K562 (cell line): ENCODE data around the gene ETV2. TPM values are rescaled to one million over a fixed set of nuclear protein-coding genes. Genes with fewer than 3 reads are reported as not detected.
"Not testable (repeated sequence)": the region's sequence is repeated elsewhere in the genome, so short reads cannot be mapped to it uniquely, and the experiment has no call there.

Experiments used
- ATAC-seq: fragments of 200-7000 bp; cut with Tn5 transposase; 3 replicates; pipeline ENCODE4 v1.9.1; 2020; ENCODE audit warnings: moderate library complexity
- BruUV-seq: library from RNA; stranded (reverse); fragments of 400-500 nt; replicated peaks from 2 replicates; lab custom pipeline; 2021; lab: Mats Ljungman, UMichigan
- CTCF ChIA-PET: fragments of 300-600 bp; formaldehyde crosslinking; extraction: SDS; loops from one replicate; lab custom pipeline; 2021; ENCODE audit warnings: low intra/inter-chr PET ratio; lab: Yijun Ruan, JAX
- POLR2A ChIA-PET: fragments of 300-600, 350-650 bp; sonication (Branson Sonifier 250); formaldehyde crosslinking; extraction: SDS; loops from one replicate; lab custom pipeline; 2021; ENCODE audit warnings: antibody characterized with exemption, inconsistent platforms; lab: Yijun Ruan, JAX
- DNase-seq, 4 experiments: peaks; one replicate each; pipeline versions ENCODE4 v3.0.0 to v3.0.0-alpha.2; 2011 to 2018; ENCODE audit warnings: low spot score in 3 of 4, mixed read lengths in 3 of 4; ENCODE audit errors: extremely low read depth in 1 of 4
- FAIRE-seq: peaks from 2 replicates; lab custom pipeline; 2011; peaks lifted over from hg19 to GRCh38; lab: Jason Lieb, UNC
- H2AFZ ChIP-seq: 2 replicates; pipeline ENCODE4 v1.6.0; 2011; ENCODE audit warnings: low read depth, low read length, control low read depth, inconsistent platforms
- H3K27ac ChIP-seq: fragments of 200-600 bp; 3 replicates; pipeline ENCODE4 v1.8.0; 2011; ENCODE audit warnings: low read depth, mild to moderate bottlenecking, control low read depth, inconsistent platforms, low read length, moderate library complexity, mixed read lengths; ENCODE audit errors: extremely low read depth
- H3K27me3 ChIP-seq, 2 experiments: fragments of 300-600 bp in 1 of 2; 2 replicates in 1 of 2; 3 replicates in 1 of 2; pipeline versions ENCODE4 v1.6.0 to v1.8.0; 2011; ENCODE audit warnings: inconsistent platforms in 2 of 2, low read length in 2 of 2, mild to moderate bottlenecking in 1 of 2, mixed read lengths in 1 of 2, moderate library complexity in 1 of 2; ENCODE audit not compliant: control insufficient read depth in 2 of 2, insufficient read depth in 2 of 2
- H3K36me3 ChIP-seq: fragments of 300-600 bp; 3 replicates; pipeline ENCODE4 v1.8.0; 2011; ENCODE audit warnings: mild to moderate bottlenecking, low read length, inconsistent platforms; ENCODE audit not compliant: control insufficient read depth, insufficient read depth
- H3K4me1 ChIP-seq, 2 experiments: fragments of 200-600 bp in 1 of 2; replicated peaks in 1 of 2; 2 replicates in 1 of 2; 3 replicates in 1 of 2; pipeline versions ENCODE4 v1.5.1 to v1.8.0; 2011; ENCODE audit warnings: inconsistent platforms in 2 of 2, low read length in 2 of 2, mild to moderate bottlenecking in 1 of 2, mixed read lengths in 1 of 2, moderate library complexity in 1 of 2; ENCODE audit not compliant: control insufficient read depth in 2 of 2, insufficient read depth in 2 of 2
- H3K4me2 ChIP-seq: 2 replicates; pipeline ENCODE4 v1.6.1; 2011; ENCODE audit warnings: low read length, control low read depth, inconsistent platforms, mixed read lengths; ENCODE audit not compliant: insufficient read depth
- H3K4me3 ChIP-seq: fragments of 200-600 bp; sonication (generic), shearing (Covaris generic); 2 replicates; pipeline ENCODE4 v1.5.1; 2016; ENCODE audit warnings: control low read depth, inconsistent platforms
- H3K79me2 ChIP-seq: fragments of 200-600 bp; 3 replicates; pipeline ENCODE4 v1.8.0; 2011; ENCODE audit warnings: low read length, inconsistent platforms; ENCODE audit not compliant: control insufficient read depth, insufficient read depth
- H3K9ac ChIP-seq, 2 experiments: 2 replicates each; pipeline versions ENCODE4 v1.6.0 to v1.6.1; 2011; ENCODE audit warnings: low read depth in 2 of 2, low read length in 2 of 2, control low read depth in 1 of 2, inconsistent platforms in 1 of 2, mild to moderate bottlenecking in 1 of 2, mixed read lengths in 1 of 2; ENCODE audit not compliant: insufficient read depth in 1 of 2
- H3K9me1 ChIP-seq: one replicate; pipeline ENCODE4 v1.6.0; 2011; ENCODE audit warnings: inconsistent platforms, mild to moderate bottlenecking, low read length, moderate library complexity; ENCODE audit not compliant: control insufficient read depth, insufficient read depth
- H3K9me3 ChIP-seq: replicated peaks from 2 replicates; pipeline ENCODE4 v1.5.1; 2011; ENCODE audit warnings: low read depth, low read length, inconsistent platforms; ENCODE audit not compliant: control insufficient read depth, insufficient read depth
- H4K20me1 ChIP-seq: replicated peaks from 2 replicates; pipeline ENCODE4 v1.6.1; 2011; ENCODE audit warnings: low read length, inconsistent platforms, mixed read lengths; ENCODE audit not compliant: control insufficient read depth, insufficient read depth
- CTBP1 ChIP-seq: fragments of 450-650 bp; IDR thresholded peaks from 2 replicates; pipeline ENCODE4 v1.6.1; 2016; ENCODE audit warnings: borderline replicate concordance
- GTF3C2 ChIP-seq: IDR thresholded peaks from 3 replicates; pipeline ENCODE4 v1.6.1; 2011; ENCODE audit warnings: borderline replicate concordance, mild to moderate bottlenecking, moderate library complexity; ENCODE audit not compliant: insufficient read length; ENCODE audit errors: extremely low read depth
- SAP30 ChIP-seq: fragments of 200-600 bp; sonication (generic); IDR thresholded peaks from 2 replicates; pipeline ENCODE4 v1.6.1; 2012; ENCODE audit warnings: borderline replicate concordance, low read depth, mild to moderate bottlenecking, moderate library complexity, low read length, control low read depth, inconsistent platforms; ENCODE audit not compliant: insufficient read depth, poor library complexity, severe bottlenecking
- ZNF121 ChIP-seq: sonication (generic); formaldehyde crosslinking; conservative IDR thresholded peaks from 2 replicates; pipeline ENCODE4 v1.8.0; 2022; ENCODE audit warnings: missing genetic modification reagents
- WGBS: fragments of 100-300 bp; shearing (Covaris generic); methylation state at CpG from one replicate; pipeline ENCODE4 v1.1.6; 2016; ENCODE audit warnings: low coverage, mixed read lengths; ENCODE audit not compliant: insufficient coverage; ENCODE audit errors: missing lambda C conversion rate; 5-methylcytosine and 5-hydroxymethylcytosine counted together
- in situ Hi-C: fragments of 300-500 bp; cut with MboI; formaldehyde crosslinking; loops from 4 replicates; pipeline ENCODE4 v1.15.0; 2018; ENCODE audit warnings: inconsistent platforms, mixed read lengths
- intact Hi-C: fragments of 100-400 bp; cut with micrococcal nuclease; formaldehyde crosslinking; loops from 2 replicates; pipeline ENCODE4 v1.14.2; 2022
- polyA plus RNA-seq, 8 experiments: library from polyadenylated mRNA; depleted of rRNA in 4 of 8; stranded (reverse) in 5 of 8; unstranded in 3 of 8; fragments of >200 nt; fragmentation: Nextera tagmentation in 2 of 8; fragmentation: Illumina TruSeq in 1 of 8; extraction: Ambion mirVana in 2 of 8; extraction: Trizol in 1 of 8; gene quantifications; 2 replicates each; pipeline versions ENCODE4 v1.2.1 to v1.2.3, GENCODE V29; 2011 to 2014; ENCODE audit warnings: inconsistent platforms in 1 of 8, missing spikeins in 1 of 8
- total RNA-seq, 7 experiments: library from RNA; depleted of rRNA in 6 of 7; stranded (reverse); fragments of >200 nt in 6 of 7; fragmentation: Illumina TruSeq in 2 of 7; extraction: Trizol in 2 of 7; gene quantifications; 2 replicates each; pipeline versions ENCODE4 v1.2.1 to v1.2.3, GENCODE V29; 2011 to 2021; ENCODE audit warnings: low replicate concordance in 1 of 7

The ETV2 gene
- total and polyA plus RNA-seq, 9 of the 15 experiments (the other 6 are each of a cell fraction or from before 2014, with no cell fraction given): 0.11 to 3.7 (median 0.55) TPM

GRCh38 chr19:35592226-35592625 is 49.3 kb upstream of the ETV2 start (continued):
- no peak for TF ChIP-seq GTF3C2
- no peak for TF ChIP-seq SAP30
- no peak for TF ChIP-seq CTBP1
- TF ChIP-seq, all 486 proteins: peak for 4

- ATAC-seq, H3K9me3 ChIP-seq, H3K79me2 ChIP-seq, intact Hi-C loops, DNase-seq, H4K20me1 ChIP-seq, H3K9ac ChIP-seq, H3K27me3 ChIP-seq, in situ Hi-C loops, POLR2A ChIA-PET, H3K27ac ChIP-seq, H2AFZ ChIP-seq, H3K4me2 ChIP-seq, H3K4me1 ChIP-seq, H3K4me3 ChIP-seq, H3K36me3 ChIP-seq, BruUV-seq, FAIRE-seq, H3K9me1 ChIP-seq, CTCF ChIA-PET: not testable (repeated sequence)
- TF ChIP-seq ZNF121 (CRISPR knock-in tag): 0 out of 2 replicates have a peak, but pooled peaks have one; percentile 22
- WGBS: 8% methylated on average over 3 of the region's 3 CpGs
These were observed 46.5 kb upstream of the ETV2 start for GRCh38 chr19:35595026-35595425.
